Loucy (cell line): ENCODE measurements around the gene ABCA7.

ENCODE experiments used
- EZH2phosphoT487 ChIP-seq: fragments of 200-600 bp; IDR thresholded peaks from 2 replicates; pipeline ENCODE4 v1.6.1; 2018; ENCODE audit warnings: antibody characterized with exemption, mild to moderate bottlenecking, moderate library complexity, borderline replicate concordance
- TF ChIP-seq, protein P1 (sequence below): fragments of 200-600 bp; sonication (generic); conservative IDR thresholded peaks from 2 replicates; pipeline ENCODE4 v1.5.1; 2014; ENCODE audit warnings: mild to moderate bottlenecking, antibody characterized with exemption, low read length

DNA sequence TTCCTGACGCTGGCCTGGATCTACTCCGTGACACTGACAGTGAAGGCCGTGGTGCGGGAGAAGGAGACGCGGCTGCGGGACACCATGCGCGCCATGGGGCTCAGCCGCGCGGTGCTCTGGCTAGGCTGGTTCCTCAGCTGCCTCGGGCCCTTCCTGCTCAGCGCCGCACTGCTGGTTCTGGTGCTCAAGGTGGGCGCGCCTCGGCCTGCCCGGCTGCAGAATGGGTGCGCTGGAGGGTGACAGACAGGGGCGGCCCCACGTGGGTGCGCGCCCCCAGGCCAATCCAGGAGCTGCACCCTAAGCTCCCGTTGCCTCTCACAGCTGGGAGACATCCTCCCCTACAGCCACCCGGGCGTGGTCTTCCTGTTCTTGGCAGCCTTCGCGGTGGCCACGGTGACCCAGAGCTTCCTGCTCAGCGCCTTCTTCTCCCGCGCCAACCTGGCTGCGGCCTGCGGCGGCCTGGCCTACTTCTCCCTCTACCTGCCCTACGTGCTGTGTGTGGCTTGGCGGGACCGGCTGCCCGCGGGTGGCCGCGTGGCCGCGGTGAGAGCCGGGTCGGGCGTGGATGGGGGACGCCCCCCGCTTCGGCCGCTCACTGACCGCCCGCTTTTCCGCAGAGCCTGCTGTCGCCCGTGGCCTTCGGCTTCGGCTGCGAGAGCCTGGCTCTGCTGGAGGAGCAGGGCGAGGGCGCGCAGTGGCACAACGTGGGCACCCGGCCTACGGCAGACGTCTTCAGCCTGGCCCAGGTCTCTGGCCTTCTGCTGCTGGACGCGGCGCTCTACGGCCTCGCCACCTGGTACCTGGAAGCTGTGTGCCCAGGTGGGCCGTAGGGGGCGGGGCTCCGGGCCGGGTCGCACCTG is 7.2 kb downstream of the ABCA7 start:
- TF ChIP-seq, protein P1, sequence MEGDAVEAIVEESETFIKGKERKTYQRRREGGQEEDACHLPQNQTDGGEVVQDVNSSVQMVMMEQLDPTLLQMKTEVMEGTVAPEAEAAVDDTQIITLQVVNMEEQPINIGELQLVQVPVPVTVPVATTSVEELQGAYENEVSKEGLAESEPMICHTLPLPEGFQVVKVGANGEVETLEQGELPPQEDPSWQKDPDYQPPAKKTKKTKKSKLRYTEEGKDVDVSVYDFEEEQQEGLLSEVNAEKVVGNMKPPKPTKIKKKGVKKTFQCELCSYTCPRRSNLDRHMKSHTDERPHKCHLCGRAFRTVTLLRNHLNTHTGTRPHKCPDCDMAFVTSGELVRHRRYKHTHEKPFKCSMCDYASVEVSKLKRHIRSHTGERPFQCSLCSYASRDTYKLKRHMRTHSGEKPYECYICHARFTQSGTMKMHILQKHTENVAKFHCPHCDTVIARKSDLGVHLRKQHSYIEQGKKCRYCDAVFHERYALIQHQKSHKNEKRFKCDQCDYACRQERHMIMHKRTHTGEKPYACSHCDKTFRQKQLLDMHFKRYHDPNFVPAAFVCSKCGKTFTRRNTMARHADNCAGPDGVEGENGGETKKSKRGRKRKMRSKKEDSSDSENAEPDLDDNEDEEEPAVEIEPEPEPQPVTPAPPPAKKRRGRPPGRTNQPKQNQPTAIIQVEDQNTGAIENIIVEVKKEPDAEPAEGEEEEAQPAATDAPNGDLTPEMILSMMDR, result no peak
- no peak for TF ChIP-seq EZH2phosphoT487
